AG04449 (cell line): ENCODE results near the gene LSP1.
"Not testable (repeated sequence)": the region's sequence is repeated elsewhere in the genome, so short reads cannot be mapped to it uniquely, and the experiment has no call there.

Source experiments
- CTCF ChIA-PET: fragments of 350-600 bp; formaldehyde crosslinking; extraction: SDS; loops from one replicate; lab custom pipeline; 2021; ENCODE audit warnings: antibody characterized with exemption; lab: Yijun Ruan, JAX
- POLR2A ChIA-PET: fragments of 400-600, 350-600 bp; formaldehyde crosslinking; extraction: SDS; loops from one replicate; lab custom pipeline; 2020; ENCODE audit warnings: antibody characterized with exemption, inconsistent platforms; lab: Yijun Ruan, JAX
- DNase-seq: peaks from one replicate; pipeline ENCODE4 v3.0.0-alpha.2; 2010; ENCODE audit warnings: low read depth, low spot score
- H3K4me3 ChIP-seq: 2 replicates; pipeline ENCODE4 v1.5.1; 2011; ENCODE audit warnings: low read depth, mild to moderate bottlenecking, control low read depth, low read length
- TF ChIP-seq, protein P1 (sequence below): IDR thresholded peaks from one replicate; pipeline ENCODE4 v1.5.1; 2011; ENCODE audit warnings: mild to moderate bottlenecking, moderate library complexity, low read length, control low read depth, inconsistent platforms; ENCODE audit not compliant: insufficient read depth; ENCODE audit errors: missing control alignments

Gene LSP1

DNA sequence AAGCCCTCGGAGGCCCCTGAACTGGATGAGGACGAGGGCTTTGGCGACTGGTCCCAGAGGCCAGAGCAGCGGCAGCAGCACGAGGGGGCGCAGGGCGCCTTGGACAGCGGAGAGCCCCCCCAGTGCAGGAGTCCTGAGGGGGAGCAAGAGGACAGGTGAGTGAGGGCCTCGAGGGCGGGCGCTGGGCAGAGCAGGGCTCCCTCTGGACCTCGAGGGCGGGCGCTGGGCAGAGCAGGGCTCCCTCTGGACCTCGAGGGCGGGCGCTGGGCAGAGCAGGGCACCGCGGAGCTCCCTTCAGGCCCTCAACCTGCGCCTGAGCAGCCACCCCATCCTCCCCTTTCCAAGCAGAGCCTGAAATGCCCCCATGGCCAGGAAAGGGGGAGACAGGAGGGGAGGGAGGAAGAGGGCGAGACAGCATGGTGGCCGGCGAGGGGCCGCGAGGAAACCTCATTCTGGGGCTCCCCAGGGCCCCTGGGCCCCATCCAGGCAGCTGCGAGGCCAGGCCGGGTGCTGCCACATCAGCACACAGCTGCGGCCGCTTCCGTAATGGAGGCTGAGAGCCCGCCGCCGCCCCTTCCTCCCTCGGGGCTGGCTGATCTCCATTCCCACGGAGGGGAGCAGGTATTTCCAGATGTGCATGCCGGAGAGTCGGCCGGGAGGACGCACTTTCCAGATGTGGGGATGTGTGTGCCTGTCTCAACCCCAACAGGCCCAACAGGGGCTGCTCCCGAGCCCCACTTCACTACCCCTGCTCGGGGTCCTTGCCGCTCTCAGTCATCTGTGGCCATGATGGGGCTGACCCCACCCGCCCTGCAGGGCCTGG is 28.8 kb downstream of the LSP1 start:
- no peak for DNase-seq
- TF ChIP-seq, protein P1, sequence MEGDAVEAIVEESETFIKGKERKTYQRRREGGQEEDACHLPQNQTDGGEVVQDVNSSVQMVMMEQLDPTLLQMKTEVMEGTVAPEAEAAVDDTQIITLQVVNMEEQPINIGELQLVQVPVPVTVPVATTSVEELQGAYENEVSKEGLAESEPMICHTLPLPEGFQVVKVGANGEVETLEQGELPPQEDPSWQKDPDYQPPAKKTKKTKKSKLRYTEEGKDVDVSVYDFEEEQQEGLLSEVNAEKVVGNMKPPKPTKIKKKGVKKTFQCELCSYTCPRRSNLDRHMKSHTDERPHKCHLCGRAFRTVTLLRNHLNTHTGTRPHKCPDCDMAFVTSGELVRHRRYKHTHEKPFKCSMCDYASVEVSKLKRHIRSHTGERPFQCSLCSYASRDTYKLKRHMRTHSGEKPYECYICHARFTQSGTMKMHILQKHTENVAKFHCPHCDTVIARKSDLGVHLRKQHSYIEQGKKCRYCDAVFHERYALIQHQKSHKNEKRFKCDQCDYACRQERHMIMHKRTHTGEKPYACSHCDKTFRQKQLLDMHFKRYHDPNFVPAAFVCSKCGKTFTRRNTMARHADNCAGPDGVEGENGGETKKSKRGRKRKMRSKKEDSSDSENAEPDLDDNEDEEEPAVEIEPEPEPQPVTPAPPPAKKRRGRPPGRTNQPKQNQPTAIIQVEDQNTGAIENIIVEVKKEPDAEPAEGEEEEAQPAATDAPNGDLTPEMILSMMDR: no peak
- no peak overlapping the region for H3K4me3 ChIP-seq
- POLR2A ChIA-PET: no interaction called here
- CTCF ChIA-PET: interaction anchor here (0.5 to 4.6 kb wide), 46 partner anchors 10 to 433 kb away, joined by 3 to 86 read pairs (median 6); partner anchors contain the start of genes H19, LSP1, PRR33 and SYT8

DNA sequence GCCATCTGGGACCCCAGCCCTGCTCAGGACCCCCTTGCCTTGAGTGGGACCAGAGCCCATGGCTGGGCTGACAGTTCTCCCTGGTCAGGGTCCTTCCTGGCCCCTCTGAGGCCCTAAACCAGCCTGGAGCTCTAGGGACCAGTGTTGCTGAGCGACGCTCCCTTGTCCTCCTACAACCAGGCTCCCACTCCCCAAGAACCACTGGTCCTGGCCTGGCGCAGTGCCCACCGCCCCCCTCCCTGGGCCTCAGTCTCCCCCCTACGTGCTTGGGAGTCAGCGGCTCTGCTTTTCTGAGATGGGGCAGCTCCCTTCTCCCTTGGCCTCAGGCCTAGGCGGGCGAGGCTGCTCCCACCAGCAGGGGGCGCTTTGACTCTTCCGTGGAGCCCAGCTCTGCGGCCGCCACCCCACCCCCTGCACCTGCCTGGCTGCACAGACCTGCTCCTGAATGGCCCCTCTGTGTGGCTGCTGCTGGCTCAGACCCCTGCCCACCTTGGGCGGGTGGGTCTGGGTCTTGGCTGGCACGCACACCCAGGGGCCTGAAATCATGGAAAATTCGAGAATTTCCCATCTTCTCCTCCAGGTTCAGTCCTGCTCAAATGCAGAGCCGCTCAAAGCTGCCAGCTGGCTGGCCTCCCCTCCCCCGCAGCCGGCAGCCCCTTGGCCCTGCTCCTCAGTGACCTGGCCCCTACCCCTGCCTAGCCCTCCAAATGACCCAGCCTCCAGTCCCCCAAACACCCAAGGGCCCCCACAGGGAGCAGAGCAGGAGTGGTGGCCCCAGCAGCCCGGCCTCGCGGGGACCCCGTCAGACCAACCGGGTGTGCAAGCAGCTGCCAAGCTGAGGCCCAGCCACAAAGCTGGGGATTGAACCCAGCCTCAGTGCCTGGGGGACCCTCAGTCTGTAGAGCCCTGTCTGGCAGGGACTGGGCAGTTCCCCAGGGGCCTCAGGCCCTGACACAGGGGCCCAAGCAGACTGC is 29.7 kb downstream of the LSP1 start:
- TF ChIP-seq, protein P1: peak; percentile 95
- POLR2A ChIA-PET: no interaction called here

DNA sequence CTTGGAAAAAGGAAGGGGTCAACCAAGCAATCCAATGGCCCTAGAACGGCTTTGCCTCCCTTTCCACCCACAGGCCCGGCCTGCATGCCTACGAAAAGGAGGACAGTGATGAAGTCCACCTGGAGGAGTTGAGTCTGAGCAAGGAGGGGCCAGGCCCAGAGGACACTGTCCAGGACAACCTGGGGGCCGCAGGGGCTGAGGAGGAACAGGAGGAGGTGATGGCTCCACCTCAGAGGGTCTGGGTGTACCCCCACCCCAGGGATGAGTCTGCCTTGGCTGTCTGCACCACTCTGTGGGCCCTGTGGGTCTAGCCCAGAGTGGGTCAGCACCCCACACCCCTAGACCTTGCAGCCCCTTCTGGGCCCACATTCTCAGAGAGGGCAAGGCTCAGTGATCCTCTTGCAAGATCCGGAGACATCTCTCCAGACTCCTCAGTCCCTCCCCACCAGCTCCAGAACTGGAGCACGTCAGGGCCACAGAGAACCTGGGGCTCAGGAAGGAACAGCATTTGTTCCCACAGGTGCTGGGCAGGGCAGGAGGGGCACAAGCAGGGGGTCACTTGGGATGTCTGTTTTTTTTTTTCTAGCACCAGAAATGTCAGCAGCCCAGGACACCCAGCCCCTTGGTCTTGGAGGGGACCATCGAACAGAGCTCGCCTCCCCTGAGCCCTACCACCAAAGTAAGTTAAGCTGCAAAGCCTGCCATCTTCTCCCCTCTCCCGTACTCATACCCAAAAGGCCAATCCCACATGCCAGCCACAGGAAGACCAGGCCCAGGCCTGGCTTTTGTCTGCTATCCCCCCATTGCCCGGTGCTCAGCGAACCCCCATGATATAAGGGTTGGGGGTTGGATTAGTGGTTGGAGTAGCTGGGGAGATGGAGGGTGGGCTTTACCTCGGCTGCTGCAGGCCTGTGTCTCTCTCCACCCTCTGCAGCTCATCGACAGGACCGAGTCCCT is 30.7 kb downstream of the LSP1 start:
- no peak for DNase-seq
- TF ChIP-seq, protein P1: no peak
- POLR2A ChIA-PET: no interaction called here
- no peak overlapping the region for H3K4me3 ChIP-seq
- CTCF ChIA-PET: interaction anchor here (0.6 to 4.6 kb wide), 22 partner anchors 14 to 319 kb away, joined by 3 to 86 read pairs (median 10); partner anchors contain the start of genes SYT8 and TNNT3

More for the DNA sequence above, 29.7 kb downstream of the LSP1 start:
- H3K4me3 ChIP-seq: no peak overlapping the region
- DNase-seq: no peak
- CTCF ChIA-PET: interaction anchor here (0.5 to 4.6 kb wide), 46 partner anchors 9 to 432 kb away, joined by 3 to 86 read pairs (median 6); partner anchors contain the start of genes H19, LSP1, PRR33 and SYT8

DNA sequence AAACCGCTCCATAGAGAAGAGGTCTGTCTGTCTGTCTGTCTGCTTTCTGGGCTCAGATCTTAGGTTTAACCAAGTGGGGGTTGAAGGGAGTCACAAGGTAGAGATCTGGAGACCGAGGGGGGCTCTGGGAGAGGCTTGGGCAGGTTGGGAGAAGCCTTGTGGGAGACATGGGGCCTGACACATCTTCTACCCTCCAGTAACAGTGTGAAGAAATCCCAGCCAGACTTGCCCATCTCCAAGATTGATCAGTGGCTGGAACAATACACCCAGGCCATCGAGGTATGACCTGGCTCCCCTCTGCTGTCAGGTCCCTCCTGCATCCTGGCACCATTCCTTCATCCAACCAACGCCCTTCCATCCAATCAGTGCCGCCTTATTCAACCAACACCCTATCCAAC is 31.4 kb downstream of the LSP1 start:
- CTCF ChIA-PET: interaction anchor here (1.3 to 4.6 kb wide), 2 partner anchors 33 to 268 kb away, joined by 5 to 86 read pairs; no protein-coding TSS in a partner anchor

DNA sequence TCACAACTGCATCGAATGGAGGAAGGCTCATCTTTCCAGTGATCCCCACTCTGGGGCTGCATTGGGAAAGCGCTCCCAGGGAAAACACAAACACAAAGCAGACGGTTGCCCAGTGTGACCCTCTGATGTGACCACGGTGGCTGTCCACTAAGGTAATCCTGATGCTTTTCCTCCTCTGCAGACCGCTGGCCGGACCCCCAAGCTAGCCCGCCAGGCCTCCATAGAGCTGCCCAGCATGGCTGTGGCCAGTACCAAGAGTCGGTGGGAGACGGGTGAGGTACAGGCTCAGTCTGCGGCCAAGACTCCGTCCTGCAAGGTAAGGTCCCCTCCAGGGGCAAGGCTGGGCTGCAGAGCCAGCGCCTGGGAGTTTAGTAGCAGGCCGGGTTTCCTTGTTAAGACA is 33.7 kb downstream of the LSP1 start:
- POLR2A ChIA-PET, DNase-seq, CTCF ChIA-PET, H3K4me3 ChIP-seq: not testable (repeated sequence)

More for the DNA sequence above, 31.4 kb downstream of the LSP1 start:
- DNase-seq: no peak
- TF ChIP-seq, protein P1: no peak
- H3K4me3 ChIP-seq: no peak overlapping the region
- POLR2A ChIA-PET: no interaction called here
